ENCODE measurements around the gene LRRC37A2. TPM values are rescaled to one million over a fixed set of nuclear protein-coding genes. Genes with fewer than 3 reads are reported as not detected.
"Not testable (repeated sequence)": the region's sequence is repeated elsewhere in the genome, so short reads cannot be mapped to it uniquely, and the experiment has no call there.

LRRC37A2 gene
- 21.4 and 22.1 TPM in 2 replicates for polyA plus RNA-seq
- polyA minus RNA-seq = 41.9 and 50.9 TPM in 2 replicates

GRCh38 chr17:46512168-46512567, at the start of gene LRRC37A2:
Gene LRRC37A2, plus strand, starts transcription at chr17:46512468. Its CDS starts 245 bp downstream, at chr17:46512713.
- not testable (repeated sequence) for H3K79me2 ChIP-seq (replicated peaks; ENCODE audit: insufficient read depth, low read length); H2AFZ ChIP-seq (ENCODE audit: low read depth, low read length); H3K9ac ChIP-seq (ENCODE audit: low read length); H3K4me3 ChIP-seq (ENCODE audit: low read length); H3K27ac ChIP-seq (ENCODE audit: low read length); H3K9me2 ChIP-seq (ENCODE audit: insufficient read depth, low read length); H3K36me3 ChIP-seq (ENCODE audit: insufficient read depth, low read length); H3K4me2 ChIP-seq (ENCODE audit: low read length); H3K9me3 ChIP-seq (ENCODE audit: low read length); H3F3A ChIP-seq (ENCODE audit: insufficient read depth, low read length, poor library complexity, severe bottlenecking); H3K27me3 ChIP-seq (ENCODE audit: insufficient read depth, low read depth, low read length); H4K20me1 ChIP-seq (ENCODE audit: insufficient read depth)

GRCh38 chr17:46467618-46468017, 44.6 kb upstream of the LRRC37A2 start:
- H3K9me2 ChIP-seq (ENCODE audit: insufficient read depth, low read length); H4K20me1 ChIP-seq (ENCODE audit: insufficient read depth); H3K9ac ChIP-seq (ENCODE audit: low read length); H3K27ac ChIP-seq (ENCODE audit: low read length); H3K79me2 ChIP-seq (replicated peaks; ENCODE audit: insufficient read depth, low read length); H3K4me2 ChIP-seq (ENCODE audit: low read length); H2AFZ ChIP-seq (ENCODE audit: low read depth, low read length); H3K4me3 ChIP-seq (ENCODE audit: low read length); H3K9me3 ChIP-seq (ENCODE audit: low read length); H3K27me3 ChIP-seq (ENCODE audit: insufficient read depth, low read depth, low read length); H3K36me3 ChIP-seq (ENCODE audit: insufficient read depth, low read length); H3F3A ChIP-seq (ENCODE audit: insufficient read depth, low read length, poor library complexity, severe bottlenecking): not testable (repeated sequence)

GRCh38 chr17:46474489-46474888, 37.8 kb upstream of the LRRC37A2 start:
- not testable (repeated sequence) for H3K27me3 ChIP-seq (ENCODE audit: insufficient read depth, low read depth, low read length); H3K27ac ChIP-seq (ENCODE audit: low read length); H3K9me3 ChIP-seq (ENCODE audit: low read length); H3F3A ChIP-seq (ENCODE audit: insufficient read depth, low read length, poor library complexity, severe bottlenecking); H2AFZ ChIP-seq (ENCODE audit: low read depth, low read length); H3K9me2 ChIP-seq (ENCODE audit: insufficient read depth, low read length); H3K79me2 ChIP-seq (replicated peaks; ENCODE audit: insufficient read depth, low read length); H3K4me3 ChIP-seq (ENCODE audit: low read length); H4K20me1 ChIP-seq (ENCODE audit: insufficient read depth); H3K4me2 ChIP-seq (ENCODE audit: low read length); H3K9ac ChIP-seq (ENCODE audit: low read length); H3K36me3 ChIP-seq (ENCODE audit: insufficient read depth, low read length)

- H3K79me2 ChIP-seq (replicated peaks; ENCODE audit: insufficient read depth, low read length); H3K9ac ChIP-seq (ENCODE audit: low read length); H3K27me3 ChIP-seq (ENCODE audit: insufficient read depth, low read depth, low read length); H3K9me3 ChIP-seq (ENCODE audit: low read length); H3K36me3 ChIP-seq (ENCODE audit: insufficient read depth, low read length); H3K4me2 ChIP-seq (ENCODE audit: low read length); H2AFZ ChIP-seq (ENCODE audit: low read depth, low read length); H3K4me3 ChIP-seq (ENCODE audit: low read length); H3F3A ChIP-seq (ENCODE audit: insufficient read depth, low read length, poor library complexity, severe bottlenecking); H4K20me1 ChIP-seq (ENCODE audit: insufficient read depth); H3K9me2 ChIP-seq (ENCODE audit: insufficient read depth, low read length); H3K27ac ChIP-seq (ENCODE audit: low read length): not testable (repeated sequence)
These were observed 36.7 kb upstream of the LRRC37A2 start for GRCh38 chr17:46475583-46475982.

GRCh38 chr17:46478823-46479222, 33.4 kb upstream of the LRRC37A2 start:
- not testable (repeated sequence) for H3K27me3 ChIP-seq (ENCODE audit: insufficient read depth, low read depth, low read length); H3F3A ChIP-seq (ENCODE audit: insufficient read depth, low read length, poor library complexity, severe bottlenecking); H3K9me2 ChIP-seq (ENCODE audit: insufficient read depth, low read length); H2AFZ ChIP-seq (ENCODE audit: low read depth, low read length); H3K79me2 ChIP-seq (replicated peaks; ENCODE audit: insufficient read depth, low read length); H4K20me1 ChIP-seq (ENCODE audit: insufficient read depth); H3K9ac ChIP-seq (ENCODE audit: low read length); H3K9me3 ChIP-seq (ENCODE audit: low read length); H3K36me3 ChIP-seq (ENCODE audit: insufficient read depth, low read length); H3K4me2 ChIP-seq (ENCODE audit: low read length); H3K27ac ChIP-seq (ENCODE audit: low read length); H3K4me3 ChIP-seq (ENCODE audit: low read length)

- H3K4me3 ChIP-seq (ENCODE audit: low read length); H3K4me2 ChIP-seq (ENCODE audit: low read length); H3K27me3 ChIP-seq (ENCODE audit: insufficient read depth, low read depth, low read length); H2AFZ ChIP-seq (ENCODE audit: low read depth, low read length); H3K9me2 ChIP-seq (ENCODE audit: insufficient read depth, low read length); H4K20me1 ChIP-seq (ENCODE audit: insufficient read depth); H3K36me3 ChIP-seq (ENCODE audit: insufficient read depth, low read length); H3K9ac ChIP-seq (ENCODE audit: low read length); H3K9me3 ChIP-seq (ENCODE audit: low read length); H3K27ac ChIP-seq (ENCODE audit: low read length); H3F3A ChIP-seq (ENCODE audit: insufficient read depth, low read length, poor library complexity, severe bottlenecking); H3K79me2 ChIP-seq (replicated peaks; ENCODE audit: insufficient read depth, low read length): not testable (repeated sequence)
These were observed 31.0 kb upstream of the LRRC37A2 start for GRCh38 chr17:46481310-46481709.

- H3K4me2 ChIP-seq (ENCODE audit: low read length); H4K20me1 ChIP-seq (ENCODE audit: insufficient read depth); H3K4me3 ChIP-seq (ENCODE audit: low read length); H3K9ac ChIP-seq (ENCODE audit: low read length); H3K9me2 ChIP-seq (ENCODE audit: insufficient read depth, low read length); H3K9me3 ChIP-seq (ENCODE audit: low read length); H3K36me3 ChIP-seq (ENCODE audit: insufficient read depth, low read length); H3K27me3 ChIP-seq (ENCODE audit: insufficient read depth, low read depth, low read length); H3K79me2 ChIP-seq (replicated peaks; ENCODE audit: insufficient read depth, low read length); H3K27ac ChIP-seq (ENCODE audit: low read length); H2AFZ ChIP-seq (ENCODE audit: low read depth, low read length); H3F3A ChIP-seq (ENCODE audit: insufficient read depth, low read length, poor library complexity, severe bottlenecking): not testable (repeated sequence)
These were observed 20.2 kb upstream of the LRRC37A2 start for GRCh38 chr17:46492021-46492420.

GRCh38 chr17:46499437-46500139, 12.7 kb upstream of the LRRC37A2 start:
- H3K79me2 ChIP-seq (replicated peaks; ENCODE audit: insufficient read depth, low read length); H4K20me1 ChIP-seq (ENCODE audit: insufficient read depth); H3K9me3 ChIP-seq (ENCODE audit: low read length); H3K4me2 ChIP-seq (ENCODE audit: low read length); H3K4me3 ChIP-seq (ENCODE audit: low read length); H3K36me3 ChIP-seq (ENCODE audit: insufficient read depth, low read length); H3K27me3 ChIP-seq (ENCODE audit: insufficient read depth, low read depth, low read length); H3K27ac ChIP-seq (ENCODE audit: low read length); H3K9me2 ChIP-seq (ENCODE audit: insufficient read depth, low read length); H3K9ac ChIP-seq (ENCODE audit: low read length); H3F3A ChIP-seq (ENCODE audit: insufficient read depth, low read length, poor library complexity, severe bottlenecking); H2AFZ ChIP-seq (ENCODE audit: low read depth, low read length): not testable (repeated sequence)

All from neural cell (in vitro differentiated cells).